Activated CD8-positive, alpha-beta memory T cell treated with anti-CD3 and anti-CD28 coated beads, Interleukin-2, amount 50 U/mL, for 1 hour (primary cell): ENCODE data around the gene MEPCE.
"Not testable (repeated sequence)": the region's sequence is repeated elsewhere in the genome, so short reads cannot be mapped to it uniquely, and the experiment has no call there.

ENCODE experiments used
- DNase-seq: peaks from one replicate; pipeline ENCODE4 v3.0.0-alpha.2; 2020; ENCODE audit errors: extremely low read depth

MEPCE gene

DNA sequence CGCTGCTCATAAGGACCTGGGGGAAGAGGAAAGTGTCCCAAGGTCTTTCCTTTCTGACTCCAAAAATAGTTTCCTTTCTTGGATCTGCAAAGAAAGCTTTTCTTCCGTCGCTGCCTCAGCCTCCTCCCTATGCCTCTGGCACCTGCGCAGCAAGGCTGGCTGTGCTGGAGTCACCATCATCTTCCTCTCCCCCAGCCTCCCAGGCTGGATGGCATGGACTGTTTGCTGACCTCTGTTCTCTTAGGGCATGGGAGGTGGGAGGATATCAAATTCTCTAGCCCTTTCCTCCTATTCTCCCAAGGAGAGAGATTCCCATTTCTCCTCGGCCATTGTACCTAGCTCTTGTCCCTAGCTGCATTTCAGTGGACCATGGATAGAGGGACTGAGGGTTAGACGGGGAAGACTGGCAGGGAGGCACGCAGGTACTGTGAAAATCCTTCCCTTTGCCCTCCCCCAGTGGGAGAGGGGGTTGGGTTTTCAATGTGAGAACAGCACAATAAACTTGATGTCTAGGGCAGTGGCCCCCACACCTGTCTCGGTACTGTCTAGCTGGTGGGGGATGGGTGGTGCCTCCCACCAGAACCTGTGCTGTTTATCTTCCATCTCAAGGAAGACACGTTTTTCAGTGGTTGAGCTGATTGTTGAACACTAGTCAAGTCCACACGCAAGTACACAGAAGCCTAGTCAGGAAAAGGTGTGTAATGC lies 4.1 kb downstream of the MEPCE start:
- DNase-seq: no peak

DNA sequence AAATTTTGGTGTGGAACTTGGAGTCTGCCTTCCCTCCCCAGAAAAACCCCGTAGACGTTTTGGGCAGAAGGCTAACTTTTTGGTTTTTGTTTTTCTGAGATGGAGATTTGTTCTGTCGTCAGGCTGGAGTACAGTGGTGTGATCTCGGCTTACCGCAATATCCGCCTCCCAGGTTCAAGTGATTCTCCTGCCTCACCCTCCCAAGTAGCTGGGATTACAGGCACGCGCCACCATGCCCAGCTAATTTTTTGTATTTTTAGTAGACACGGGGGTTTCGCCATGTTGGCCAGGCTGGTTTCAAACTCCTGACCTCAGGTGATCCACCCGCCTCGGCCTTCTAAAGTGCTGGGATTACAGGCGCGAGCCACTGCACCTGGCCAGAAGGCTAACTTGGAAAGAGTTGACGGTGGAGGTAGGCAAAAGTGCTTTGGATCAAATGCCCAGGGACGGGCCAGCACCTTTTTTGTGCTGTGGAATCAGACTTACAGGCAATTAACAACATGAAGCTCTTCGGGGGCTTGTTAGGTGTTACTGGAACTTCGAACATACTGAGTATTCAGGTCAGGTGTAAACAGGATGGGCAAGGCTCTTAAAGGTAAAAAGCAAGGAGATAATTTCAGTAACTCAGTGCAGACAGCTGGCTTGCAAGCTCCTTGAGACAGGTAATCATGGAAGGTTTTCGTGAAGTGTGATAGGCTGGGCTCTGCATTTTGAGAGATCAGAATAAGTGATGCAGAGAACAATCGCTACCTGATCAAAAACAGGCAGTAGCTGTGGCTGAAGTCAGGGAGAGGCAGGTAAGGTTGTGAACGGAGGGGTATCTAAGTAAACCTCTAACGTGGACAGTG lies 4.9 kb downstream of the MEPCE start:
- DNase-seq: no peak

- no peak for DNase-seq
These were observed 6.0 kb downstream of the MEPCE start for GRCh38 chr7:100435401-100436304.

DNA sequence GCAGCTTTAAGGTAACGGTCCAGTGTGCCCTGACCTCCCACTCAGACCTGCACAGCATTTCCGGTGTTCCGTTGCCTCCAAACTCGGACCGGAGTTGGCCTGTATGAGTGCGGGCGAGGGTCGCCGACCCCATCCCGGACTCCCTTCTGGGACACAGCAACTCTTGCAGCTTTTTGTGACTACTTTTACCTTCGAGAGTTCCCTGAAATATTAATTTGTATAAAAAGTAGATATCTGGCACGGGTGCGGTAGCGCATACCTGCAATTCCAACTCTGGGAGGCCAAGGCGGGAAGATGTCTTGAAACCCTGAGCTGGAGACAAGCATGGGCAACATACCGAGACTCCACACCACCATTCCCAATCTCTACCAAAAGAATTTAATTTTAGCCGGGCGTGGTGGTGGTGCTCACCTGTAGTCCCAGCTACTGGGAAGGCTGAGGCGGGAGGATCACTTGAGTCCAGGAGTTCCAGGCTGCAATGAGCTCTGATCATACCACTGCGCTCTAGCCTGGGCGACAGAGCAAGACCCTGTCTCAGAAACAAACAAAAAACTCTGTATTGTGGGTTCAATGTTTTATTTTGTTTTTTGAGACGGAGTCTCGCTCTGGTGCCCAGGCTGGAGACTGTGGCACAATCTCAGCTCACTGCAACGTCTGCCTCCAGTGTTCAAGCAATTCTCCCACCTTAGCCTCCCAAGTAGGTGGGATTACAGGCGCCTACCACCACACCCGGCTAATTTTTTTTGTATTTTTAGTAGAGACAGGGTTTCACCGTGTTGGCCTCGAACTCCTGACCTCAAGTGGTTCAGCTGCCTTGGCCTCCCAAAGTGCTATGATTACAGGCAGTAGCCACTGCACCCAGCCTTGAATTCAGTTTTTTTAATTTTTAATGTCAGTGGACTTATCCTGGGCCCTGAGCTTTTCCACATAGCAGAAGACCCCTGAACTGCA lies 7.8 kb downstream of the MEPCE start:
- DNase-seq: no peak

- no peak for DNase-seq
These were observed 8.5 kb downstream of the MEPCE start for GRCh38 chr7:100438172-100438571.

DNA sequence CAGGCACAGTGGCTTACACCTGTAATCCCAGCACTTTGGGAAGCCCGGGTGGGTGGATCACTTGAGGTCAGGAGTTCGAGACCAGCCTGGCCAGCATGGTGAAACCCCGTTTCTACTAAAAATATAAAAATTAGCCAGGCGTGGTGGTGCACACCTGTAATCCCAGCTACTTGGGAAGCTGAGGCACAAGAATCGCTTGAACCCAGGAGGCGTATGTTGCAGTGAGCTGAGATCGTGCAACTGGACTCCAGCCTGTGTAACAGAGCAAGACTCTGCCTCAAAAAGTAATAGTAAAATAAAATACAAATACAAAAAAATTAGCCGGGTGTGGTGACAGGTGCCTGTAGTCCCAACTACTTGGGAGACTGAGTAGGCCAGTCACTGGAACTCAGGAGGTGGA lies 9.1 kb downstream of the MEPCE start:
- not testable (repeated sequence) for DNase-seq

DNA sequence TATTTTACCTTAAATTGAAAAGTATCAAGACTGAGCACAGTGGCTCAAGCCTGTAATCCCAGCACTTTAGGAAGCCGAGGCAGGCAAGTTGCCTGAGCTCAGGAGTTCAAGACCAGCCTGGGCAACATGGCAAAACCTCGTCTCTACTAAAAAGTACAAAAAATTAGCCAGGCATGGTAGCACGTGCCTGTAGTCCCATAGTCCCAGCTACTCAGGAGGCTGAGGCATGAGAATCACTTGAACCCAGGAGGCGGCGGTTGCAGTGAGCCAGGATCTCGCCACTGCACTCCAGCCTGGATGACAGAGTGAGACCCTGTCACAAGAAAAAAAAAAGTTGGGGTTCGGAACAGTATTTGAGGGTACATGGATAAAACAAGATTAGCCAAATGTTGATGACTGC lies 9.6 kb downstream of the MEPCE start:
- DNase-seq: not testable (repeated sequence)

DNA sequence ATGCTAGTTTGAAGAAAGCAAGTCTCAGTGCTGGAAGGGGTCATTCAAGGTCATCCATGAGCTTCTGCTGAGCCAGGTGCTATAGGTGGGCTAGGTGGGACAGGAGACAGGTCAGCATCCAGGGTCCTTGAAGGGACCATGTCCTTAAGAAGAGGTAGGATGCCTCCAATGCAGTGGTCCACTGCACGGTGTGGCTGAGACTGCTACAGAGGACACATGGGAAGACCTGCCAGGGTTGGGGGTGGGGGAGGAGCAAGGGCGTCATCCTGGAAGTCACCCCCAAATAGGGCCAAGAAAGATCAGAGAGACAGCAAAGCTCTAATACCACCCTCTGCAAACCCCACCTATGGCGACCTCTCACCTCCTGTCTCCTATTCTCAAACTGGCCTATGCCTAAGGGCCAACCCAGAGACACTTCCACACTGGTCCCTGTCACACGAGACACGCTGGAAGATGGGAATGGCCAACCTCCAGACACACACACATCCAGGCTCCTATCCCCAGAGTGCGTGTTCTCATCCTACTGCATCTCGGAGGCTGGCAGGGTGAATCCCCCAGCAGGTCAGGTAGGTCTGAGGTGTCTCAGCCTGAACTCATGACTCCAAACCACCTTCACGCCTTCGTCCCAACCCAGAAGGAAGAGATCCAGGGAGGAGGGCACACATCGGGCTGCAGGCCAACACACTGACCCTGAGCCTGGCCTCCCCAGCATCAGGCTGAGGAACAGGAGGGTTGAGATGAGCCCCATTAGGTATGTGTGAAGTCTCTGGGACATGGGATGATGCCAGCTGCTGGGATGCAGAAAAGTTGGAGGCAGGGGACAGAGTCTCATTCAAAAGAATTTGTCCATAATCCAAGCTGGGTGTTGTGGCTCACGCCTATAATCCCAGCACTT lies 12.3 kb downstream of the MEPCE start:
- no peak for DNase-seq

- DNase-seq: no peak
These were observed 13.6 kb downstream of the MEPCE start for GRCh38 chr7:100443096-100443840.

DNA sequence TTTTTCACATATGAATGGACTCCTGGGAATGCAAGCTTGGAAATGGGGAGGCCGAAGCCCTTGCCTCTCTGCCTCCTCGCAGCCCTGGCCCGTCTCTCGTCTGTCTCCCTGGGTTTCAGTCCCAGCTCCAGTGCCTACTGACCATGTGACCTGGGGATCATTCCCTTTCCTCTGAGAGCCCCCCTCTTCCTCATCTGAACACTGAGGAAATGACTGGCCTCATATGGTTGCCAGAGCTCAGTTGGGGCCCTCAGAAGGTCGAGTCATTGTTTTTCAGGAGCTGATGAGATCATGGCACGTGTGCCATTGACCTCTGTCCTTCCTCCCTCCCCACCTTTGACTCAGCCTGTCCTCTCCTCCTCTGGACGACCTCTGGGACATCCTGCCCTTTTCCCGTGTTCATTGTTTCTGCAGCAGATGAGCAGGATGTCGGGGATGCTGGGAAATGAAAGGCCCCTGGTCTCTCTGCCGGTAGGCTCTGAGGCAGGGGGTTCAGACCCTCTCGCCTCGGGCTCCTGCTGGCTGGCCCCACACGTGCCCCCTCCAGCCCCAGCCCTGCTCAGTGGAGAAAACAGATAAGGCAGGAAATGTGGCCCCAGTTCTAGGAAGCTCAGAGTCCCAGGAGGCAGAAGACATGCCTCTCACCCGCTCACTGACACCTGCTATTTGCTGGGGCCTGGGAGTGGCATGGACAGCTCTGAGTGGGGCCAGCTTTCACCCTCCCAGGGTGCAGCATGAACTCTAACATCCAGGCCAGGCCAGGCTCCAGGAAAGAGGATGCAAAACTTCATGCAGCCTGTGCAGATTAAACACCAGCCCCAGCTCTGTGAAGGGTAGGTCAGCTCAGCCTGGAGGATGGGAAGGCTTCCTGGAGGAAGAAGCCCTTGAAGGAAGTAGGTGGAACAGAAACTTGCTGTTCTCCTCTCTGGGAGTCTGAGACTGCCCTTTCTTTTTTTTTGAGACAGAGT lies 15.0 kb downstream of the MEPCE start:
- DNase-seq: no peak

DNA sequence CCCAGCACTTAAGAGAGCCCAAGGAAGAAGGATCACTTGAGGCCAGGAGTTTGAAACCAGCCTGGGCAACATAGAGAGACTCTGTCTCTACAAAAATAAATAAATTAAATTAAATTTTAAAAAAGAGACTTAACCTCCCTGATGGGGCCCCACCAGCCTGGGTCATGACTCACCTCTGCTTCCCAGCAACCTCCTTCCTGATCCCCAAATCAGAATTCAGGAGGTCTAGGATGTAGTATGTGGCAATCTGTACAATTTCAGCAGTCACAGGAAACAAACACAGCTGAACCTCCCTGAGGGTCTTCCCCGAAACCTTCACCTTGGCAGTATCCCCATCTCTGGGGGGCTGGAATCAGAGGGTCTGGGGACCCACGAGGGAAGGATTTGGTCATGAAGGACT lies 16.4 kb downstream of the MEPCE start:
- no peak for DNase-seq

DNA sequence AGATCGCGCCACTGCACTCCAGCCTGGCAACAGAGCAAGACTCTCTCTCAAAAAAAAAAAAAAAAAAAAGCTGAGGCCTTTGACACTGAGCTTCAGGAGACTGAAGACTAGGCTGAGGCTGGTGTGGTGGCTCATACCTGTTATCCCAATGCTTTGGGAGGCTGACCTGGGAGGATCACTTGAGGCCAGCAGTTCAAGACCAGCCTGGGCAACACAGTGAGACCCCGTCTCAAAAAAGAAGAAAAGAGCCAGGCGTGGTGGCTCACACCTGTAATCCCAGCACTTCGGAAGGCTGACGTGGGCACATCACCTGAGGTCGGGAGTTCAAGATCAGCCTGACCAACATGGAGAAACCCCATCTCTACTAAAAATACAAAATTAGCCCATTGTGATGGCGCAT lies 17.7 kb downstream of the MEPCE start:
- DNase-seq: not testable (repeated sequence)

DNA sequence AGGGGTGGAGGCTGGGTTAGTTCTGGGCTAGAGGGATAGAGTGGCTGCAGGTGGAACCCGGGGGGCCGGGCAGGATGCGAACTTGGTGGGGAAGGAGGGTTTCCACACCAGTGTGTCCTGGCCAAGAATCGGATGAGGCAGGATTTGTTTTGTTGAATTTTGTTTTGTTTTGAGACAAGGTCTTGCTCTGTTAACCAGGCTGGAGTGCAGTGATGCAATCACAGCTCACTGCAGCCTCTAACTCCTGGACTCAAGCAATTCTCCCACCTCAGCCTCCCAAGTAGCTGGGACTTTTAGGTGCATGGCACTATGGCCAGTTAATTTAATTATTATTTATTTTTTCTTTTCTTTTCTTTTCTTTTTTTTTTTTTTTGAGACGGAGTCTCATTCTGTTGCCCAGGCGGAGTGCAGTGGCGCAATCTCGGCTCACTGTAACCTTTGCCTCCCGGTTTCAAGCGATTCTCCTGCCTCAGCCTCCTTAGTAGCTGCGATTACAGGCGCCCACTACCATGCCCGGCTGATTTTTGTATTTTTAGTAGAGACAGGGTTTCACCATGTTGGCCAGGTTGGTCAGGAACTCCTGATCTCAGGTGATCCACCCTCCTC lies 19.7 kb downstream of the MEPCE start:
- DNase-seq: no peak

- DNase-seq: no peak
These were observed 22.9 kb downstream of the MEPCE start for GRCh38 chr7:100452513-100452912.

DNA sequence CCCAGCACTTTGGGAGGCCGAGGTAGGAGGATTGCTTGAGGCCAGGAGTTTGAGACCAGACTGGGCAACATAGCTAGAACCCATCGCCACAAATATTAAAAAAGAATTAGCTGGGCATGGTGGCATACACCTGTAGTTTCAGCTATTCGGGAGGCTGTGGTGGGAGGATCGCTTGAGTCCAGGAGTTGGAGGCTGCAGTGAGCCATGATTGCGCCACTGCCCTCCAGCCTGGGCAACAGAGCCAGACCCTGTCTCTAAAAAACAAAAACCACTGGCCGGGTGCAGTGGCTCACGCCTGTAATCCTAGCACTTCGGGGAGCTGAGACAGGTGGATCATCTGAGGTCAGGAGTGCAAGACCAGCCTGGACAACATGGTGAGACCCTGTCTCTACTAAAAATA lies 24.2 kb downstream of the MEPCE start:
- DNase-seq: not testable (repeated sequence)

- no peak for DNase-seq
These were observed 25.6 kb downstream of the MEPCE start for GRCh38 chr7:100455206-100455605.

- DNase-seq: no peak
These were observed 26.9 kb downstream of the MEPCE start for GRCh38 chr7:100456562-100456961.

DNA sequence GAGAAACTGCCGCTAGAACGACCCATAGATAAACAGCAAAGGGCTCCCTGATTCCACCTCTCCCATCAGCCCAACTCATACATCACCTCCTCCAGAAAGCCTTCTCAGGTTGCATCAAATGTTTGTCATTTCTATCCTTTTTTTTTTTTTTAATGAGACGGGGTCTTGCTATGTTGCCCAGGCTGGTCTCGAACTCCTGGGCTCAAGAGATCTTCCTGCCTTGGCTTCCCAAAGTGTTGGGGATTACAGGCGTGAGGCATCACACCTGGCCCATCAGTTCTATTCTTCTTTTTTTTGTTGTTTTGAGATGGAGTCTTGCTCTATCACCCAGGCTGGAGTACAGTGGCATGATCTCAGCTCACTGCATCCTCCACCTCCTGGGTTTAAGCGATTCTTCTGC lies 27.4 kb downstream of the MEPCE start:
- DNase-seq: no peak
